GM18868 (cell line): ENCODE data around the gene SIPA1L3.

Source experiments
- ATAC-seq: cut with Tn5 transposase; IDR thresholded peaks from one replicate; pipeline ENCODE4 v1.9.1; 2021; ENCODE audit warnings: mild to moderate bottlenecking, moderate library complexity; ENCODE audit not compliant: unreplicated experiment

SIPA1L3 gene

GRCh38 chr19:38252941-38253691 is 346.1 kb downstream of the SIPA1L3 start:
- no peak for ATAC-seq

- ATAC-seq, result no peak
Measured at GRCh38 chr19:38253788-38254187, 346.8 kb downstream of the SIPA1L3 start.

DNA sequence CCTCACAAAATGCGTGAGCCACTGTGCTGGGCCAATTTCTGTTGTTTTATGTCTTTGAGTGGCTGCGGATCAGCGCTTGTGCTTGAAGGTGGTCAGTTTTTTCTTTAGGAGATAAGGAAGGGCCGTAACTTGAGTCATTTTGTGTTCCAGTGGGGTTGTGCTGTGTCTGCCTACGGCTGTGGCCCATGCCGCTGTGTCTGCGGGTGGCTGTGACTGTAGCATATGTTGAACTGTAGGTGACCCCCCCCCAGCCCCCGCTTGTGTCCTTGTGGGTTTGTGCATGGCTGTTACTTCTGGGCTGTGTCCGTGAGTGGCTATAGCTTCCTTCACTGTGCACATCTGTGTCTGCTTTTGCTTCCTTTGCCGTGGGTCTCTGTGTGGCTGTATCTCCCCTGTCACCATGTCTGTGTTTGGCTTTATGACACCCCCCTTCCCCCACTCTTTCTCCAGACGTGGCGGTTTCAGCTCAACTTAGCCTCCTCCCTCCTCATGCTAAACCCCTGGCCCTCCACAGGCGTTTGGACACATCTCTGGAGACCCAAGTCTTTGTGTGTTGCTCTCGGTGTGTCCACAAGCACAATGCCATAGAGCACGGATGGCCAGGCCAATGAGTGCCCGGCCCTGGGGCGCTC is 348.5 kb downstream of the SIPA1L3 start:
- no peak for ATAC-seq
